GM19043 (cell line): ENCODE measurements around the gene STT3B.
A peak's percentile ranks its signal among the peaks of the same experiment; 100 is the strongest.
"Not testable (repeated sequence)": the region's sequence is repeated elsewhere in the genome, so short reads cannot be mapped to it uniquely, and the experiment has no call there.

Experiments used
- ATAC-seq: cut with Tn5 transposase; IDR thresholded peaks from one replicate; pipeline ENCODE4 v1.9.1; 2021; ENCODE audit warnings: low read depth; ENCODE audit not compliant: unreplicated experiment

STT3B gene

DNA sequence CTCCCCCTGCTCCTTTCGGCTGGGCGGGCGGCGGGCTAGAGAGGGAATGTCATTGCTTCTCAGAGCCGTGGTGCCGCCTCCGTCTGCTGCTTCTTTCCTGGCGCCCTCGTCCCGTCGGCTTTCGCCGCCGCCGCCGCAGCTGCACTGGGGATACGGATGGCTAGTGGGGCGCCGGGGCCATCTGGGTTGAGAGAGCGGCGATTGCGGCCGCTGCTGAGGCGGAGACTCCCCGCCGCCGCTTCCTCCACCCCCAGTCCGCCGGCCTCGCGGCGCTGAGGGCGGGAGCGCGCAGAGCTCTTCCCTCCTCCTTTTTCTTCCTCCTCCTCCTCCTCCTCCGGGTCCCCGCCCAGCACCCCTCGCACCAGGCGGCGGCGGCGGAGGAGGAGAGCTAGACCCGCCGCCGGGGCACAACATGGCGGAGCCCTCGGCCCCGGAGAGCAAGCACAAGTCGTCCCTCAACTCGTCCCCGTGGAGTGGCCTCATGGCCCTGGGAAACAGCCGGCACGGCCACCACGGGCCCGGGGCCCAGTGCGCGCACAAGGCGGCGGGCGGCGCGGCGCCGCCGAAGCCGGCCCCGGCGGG, at the start of gene STT3B:
STT3B (plus strand) TSS at position 339 of the 582 bp plus-strand sequence; CDS start at position 413, 74 bp downstream.
- ATAC-seq, result peak; percentile 35

DNA sequence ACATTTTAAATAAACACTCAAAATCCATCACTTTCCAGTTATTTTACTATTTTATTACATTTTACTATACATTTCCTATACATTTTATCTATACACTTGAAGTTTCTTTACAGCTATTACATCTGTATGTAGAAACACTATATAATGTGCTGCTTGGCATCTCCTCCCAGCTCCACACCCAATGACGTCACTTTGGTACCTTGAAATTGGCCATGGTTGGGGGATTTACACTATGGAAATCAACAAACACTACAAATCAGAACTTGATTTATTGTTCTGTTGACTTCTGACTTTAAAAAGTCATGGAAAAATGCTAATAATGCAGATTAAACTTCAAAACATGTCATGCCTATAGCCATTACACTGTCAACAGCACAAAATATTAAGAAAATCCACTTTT, 48.9 kb upstream of the STT3B start:
- ATAC-seq, result no peak

DNA sequence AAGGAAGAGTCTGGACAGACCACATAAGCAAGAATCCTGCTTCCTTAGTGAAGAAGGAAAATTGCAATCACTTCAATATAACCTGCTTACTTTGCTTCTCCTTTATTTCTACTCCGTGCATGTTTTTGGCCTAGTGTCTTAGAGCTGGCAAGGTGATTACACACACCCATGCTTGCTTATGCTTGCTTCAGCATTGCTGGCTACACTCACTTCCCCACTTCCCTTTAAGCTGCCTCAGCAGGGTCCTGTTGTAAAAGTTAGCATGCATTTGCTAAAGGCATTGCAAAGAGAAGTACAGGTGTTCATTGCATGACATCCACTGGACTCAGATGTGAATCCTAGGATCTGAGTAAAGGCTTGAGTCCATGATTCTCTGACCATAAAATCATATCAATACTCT, 47.5 kb upstream of the STT3B start:
- no peak for ATAC-seq

- ATAC-seq, result no peak
Observed at GRCh38 chr3:31486865-31487533, 45.7 kb upstream of the STT3B start.

GRCh38 chr3:31488475-31489017, 44.2 kb upstream of the STT3B start:
- no peak for ATAC-seq

DNA sequence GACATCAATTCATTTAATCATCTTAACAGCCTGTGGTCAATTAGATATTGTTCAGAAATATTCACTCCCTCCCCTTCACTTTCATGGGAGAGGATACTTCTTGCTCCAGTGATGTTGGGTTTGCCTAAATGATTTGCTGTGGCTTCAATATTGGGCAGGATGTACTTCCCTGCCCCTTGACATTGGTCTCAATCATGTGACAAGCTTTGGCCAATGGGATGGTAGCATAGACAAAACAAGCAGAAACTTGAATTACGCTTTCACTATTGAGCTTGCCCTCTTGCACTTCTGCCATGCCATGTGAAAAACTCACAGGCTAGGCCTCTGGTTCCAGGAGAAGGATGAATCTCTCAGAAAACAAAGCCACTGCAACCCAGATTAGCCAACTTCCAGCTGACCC, 42.2 kb upstream of the STT3B start:
- ATAC-seq, result no peak

GRCh38 chr3:31491660-31492059, 41.1 kb upstream of the STT3B start:
- ATAC-seq, result no peak

DNA sequence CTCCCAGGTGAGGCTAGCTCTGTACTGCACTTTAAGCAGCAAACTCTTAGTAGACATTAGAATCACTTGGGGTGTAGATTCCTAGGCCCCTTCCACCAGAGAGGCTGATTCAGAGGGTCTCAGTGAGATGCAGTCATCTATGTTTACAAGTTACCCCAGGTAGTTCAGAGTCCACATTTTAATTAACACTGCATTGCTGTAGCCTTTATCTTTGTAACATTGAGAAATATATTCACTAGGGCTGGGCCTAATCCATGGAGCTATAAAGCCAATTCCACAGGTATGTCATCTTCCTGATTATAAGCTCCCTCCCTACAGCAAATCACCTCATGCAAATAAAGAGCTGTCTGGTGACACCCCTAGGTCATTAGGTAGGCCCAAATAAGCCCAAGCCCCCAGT, 39.6 kb upstream of the STT3B start:
- ATAC-seq, result no peak

- no peak for ATAC-seq
Observed at GRCh38 chr3:31495971-31496665, 36.6 kb upstream of the STT3B start.

DNA sequence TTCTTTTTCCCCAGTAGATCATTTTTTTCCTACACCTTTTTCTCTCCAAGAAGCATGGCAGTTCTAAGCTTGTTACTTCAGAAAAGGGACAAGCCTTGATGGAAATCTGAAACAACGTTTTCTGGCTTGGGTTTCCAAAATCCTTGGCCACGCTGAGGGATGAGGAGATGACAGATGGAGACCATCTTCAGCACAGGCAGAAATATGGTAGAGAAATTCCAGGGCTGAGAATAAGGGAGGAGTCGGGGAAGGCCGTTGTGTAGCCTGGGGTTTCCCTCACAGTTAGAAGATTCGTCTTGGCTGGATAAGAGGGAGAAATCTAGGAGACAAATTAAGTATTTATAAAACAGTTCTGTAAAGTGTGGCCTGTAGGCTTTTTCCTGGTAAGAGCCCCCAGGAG, 33.9 kb upstream of the STT3B start:
- ATAC-seq, result no peak

- ATAC-seq, result no peak
Observed at GRCh38 chr3:31499281-31499680, 33.4 kb upstream of the STT3B start.

DNA sequence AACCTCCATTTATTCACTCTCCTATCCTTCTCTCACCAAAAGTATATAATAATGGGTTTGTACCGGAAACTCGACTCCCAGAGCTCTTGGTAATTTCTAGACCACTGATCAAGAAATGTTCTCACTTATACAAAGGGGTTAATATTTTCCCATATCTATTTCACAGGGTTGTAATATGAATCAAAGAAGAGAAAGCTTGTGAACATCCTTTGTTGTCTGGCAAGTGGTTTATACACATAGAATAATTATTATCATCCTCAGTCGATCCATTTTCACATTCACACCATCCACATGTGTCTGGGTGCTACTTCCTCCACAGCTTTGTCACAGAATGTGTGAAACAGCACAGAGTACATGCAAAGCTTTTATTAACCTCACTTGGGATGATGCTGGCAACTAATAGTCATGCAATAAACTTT, 29.9 kb upstream of the STT3B start:
- no peak for ATAC-seq

- no peak for ATAC-seq
Observed at GRCh38 chr3:31503456-31503855, 29.3 kb upstream of the STT3B start.

DNA sequence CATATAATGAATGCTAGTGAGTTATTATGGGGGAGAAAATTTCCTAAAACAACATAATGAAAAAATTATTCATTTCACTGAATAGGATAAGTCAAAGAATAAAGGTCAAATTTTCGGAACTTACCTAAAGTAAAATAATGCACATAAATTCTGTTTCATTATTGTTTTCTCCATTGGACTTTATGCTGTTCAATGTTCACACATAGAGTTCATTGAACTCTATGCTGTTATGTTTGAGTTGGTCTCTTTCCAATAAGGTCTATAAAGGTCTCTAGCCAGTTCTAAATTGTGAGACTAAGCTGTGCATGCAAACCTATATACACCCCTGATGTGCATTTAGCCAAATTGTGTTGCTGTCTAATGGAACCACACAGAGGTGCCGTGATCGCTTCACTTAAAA, 28.5 kb upstream of the STT3B start:
- no peak for ATAC-seq

DNA sequence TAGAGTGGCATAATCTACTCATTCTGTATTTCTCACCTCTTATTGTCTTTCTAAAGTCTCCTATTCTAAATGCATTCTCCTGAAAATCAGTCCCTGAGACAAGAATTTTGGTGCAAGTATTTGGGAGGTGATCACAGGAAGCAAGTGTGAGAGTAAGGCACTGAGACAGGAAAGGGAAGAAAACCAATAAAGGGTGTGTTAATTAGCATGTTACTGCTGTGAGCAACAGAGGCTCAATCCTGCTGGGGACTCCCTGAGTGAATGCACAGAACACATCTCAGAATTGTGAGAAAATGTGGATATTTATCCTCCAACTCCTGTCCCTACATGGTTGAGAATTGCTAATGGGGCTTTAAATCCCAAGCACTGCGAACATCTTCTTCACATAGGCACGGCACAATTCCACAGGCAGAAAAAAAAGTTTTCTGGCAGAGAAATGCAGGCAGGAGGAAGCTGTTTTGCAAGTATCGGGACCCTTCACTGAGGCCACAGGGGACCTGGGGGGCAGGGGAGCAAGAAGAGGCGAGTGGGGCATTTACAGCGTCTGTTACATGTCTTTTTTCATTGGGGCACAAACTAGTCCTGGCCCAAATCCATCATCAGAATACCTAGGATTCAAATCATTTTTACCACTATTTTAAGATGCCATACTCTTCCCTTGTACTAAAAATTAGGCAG, 27.2 kb upstream of the STT3B start:
- ATAC-seq, result no peak

GRCh38 chr3:31506515-31506914, 26.2 kb upstream of the STT3B start:
- not testable (repeated sequence) for ATAC-seq

- no peak for ATAC-seq
Observed at GRCh38 chr3:31508452-31509146, 24.1 kb upstream of the STT3B start.

DNA sequence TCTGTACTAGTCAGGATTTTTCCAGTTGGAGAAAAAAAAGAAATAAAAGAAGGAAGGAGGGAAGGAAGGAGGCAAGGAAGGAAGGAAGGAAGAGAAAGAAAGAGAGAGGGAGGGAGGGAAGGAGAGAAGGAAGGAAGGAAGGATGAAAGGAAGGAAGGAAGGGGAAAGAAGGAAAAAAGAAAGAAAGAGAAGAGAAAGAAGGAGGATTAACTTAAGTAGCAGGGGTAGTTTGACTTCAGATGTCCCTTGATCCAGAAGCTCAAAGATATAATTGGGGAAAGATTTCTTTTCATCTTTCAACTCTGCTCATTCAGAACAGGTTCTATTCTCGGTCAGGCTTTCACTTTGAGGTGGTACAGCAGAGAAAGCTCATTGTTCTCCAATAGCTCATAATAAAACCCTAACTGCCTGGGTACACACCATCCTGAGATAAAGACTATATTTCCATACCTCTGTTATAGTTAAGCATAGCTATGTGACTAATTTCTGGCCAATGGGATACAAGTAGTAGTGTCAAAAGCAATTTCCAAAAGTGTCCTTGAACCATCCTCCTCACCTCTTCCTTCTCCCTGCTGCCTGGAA, 23.5 kb upstream of the STT3B start:
- no peak for ATAC-seq

DNA sequence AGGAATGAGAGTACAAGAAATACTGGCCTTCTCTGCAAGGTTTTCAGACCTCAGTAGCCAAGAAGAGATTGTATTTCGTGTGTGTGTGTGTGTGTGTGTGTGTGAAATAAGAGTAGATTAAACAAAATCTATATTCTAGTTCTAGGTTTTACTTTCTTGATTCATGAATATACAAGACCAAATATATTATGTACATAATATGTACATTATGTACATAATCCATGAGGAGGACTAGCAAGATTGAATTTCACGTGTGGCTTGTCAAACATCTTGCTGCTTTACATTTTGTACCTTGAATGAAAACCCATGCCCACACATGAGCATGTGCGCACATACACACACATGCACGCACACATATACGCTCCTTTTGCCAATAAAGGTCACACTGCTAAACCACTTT, 18.2 kb upstream of the STT3B start:
- ATAC-seq, result no peak
